HG02763 (cell line): ENCODE data around the gene CEP350.
"Not testable (repeated sequence)": the region's sequence is repeated elsewhere in the genome, so short reads cannot be mapped to it uniquely, and the experiment has no call there.

Experiments
- ATAC-seq: cut with Tn5 transposase; IDR thresholded peaks from one replicate; pipeline ENCODE4 v1.9.1; 2021; ENCODE audit warnings: mild to moderate bottlenecking, moderate library complexity; ENCODE audit not compliant: unreplicated experiment

The CEP350 gene

GRCh38 chr1:179978199-179979079 is 23.8 kb downstream of the CEP350 start:
- no peak for ATAC-seq

GRCh38 chr1:179984101-179984500 is 29.5 kb downstream of the CEP350 start:
- ATAC-seq = no peak

GRCh38 chr1:179984942-179985341 is 30.3 kb downstream of the CEP350 start:
- no peak for ATAC-seq

GRCh38 chr1:179990847-179991246 is 36.2 kb downstream of the CEP350 start:
- no peak for ATAC-seq

- no peak for ATAC-seq
These were observed 41.0 kb downstream of the CEP350 start for GRCh38 chr1:179995576-179995975.

- ATAC-seq = no peak
These were observed 41.5 kb downstream of the CEP350 start for GRCh38 chr1:179996099-179996498.

GRCh38 chr1:180000575-180000974 is 46.0 kb downstream of the CEP350 start:
- ATAC-seq = no peak

- no peak for ATAC-seq
These were observed 47.8 kb downstream of the CEP350 start for GRCh38 chr1:180002437-180002836.

- peak; percentile 87 for ATAC-seq
These were observed 48.6 kb downstream of the CEP350 start for GRCh38 chr1:180003026-180003695.

GRCh38 chr1:180006762-180007161 is 52.2 kb downstream of the CEP350 start:
- not testable (repeated sequence) for ATAC-seq

- no peak for ATAC-seq
These were observed 65.4 kb downstream of the CEP350 start for GRCh38 chr1:180020017-180020416.

- no peak for ATAC-seq
These were observed 71.9 kb downstream of the CEP350 start for GRCh38 chr1:180026556-180026955.

- no peak for ATAC-seq
These were observed 73.4 kb downstream of the CEP350 start for GRCh38 chr1:180027949-180028445.

GRCh38 chr1:180028864-180029263 is 74.3 kb downstream of the CEP350 start:
- no peak for ATAC-seq

- no peak for ATAC-seq
These were observed 75.0 kb downstream of the CEP350 start for GRCh38 chr1:180029524-180030135.

GRCh38 chr1:180031664-180032063 is 77.1 kb downstream of the CEP350 start:
- no peak for ATAC-seq

GRCh38 chr1:180033390-180033789 is 78.8 kb downstream of the CEP350 start:
- no peak for ATAC-seq

- ATAC-seq = no peak
These were observed 85.4 kb downstream of the CEP350 start for GRCh38 chr1:180040034-180040433.

- no peak for ATAC-seq
These were observed 87.0 kb downstream of the CEP350 start for GRCh38 chr1:180041582-180041981.

- no peak for ATAC-seq
These were observed 88.5 kb downstream of the CEP350 start for GRCh38 chr1:180042988-180043622.

GRCh38 chr1:180043785-180044184 is 89.2 kb downstream of the CEP350 start:
- ATAC-seq = no peak
